ENCODE results near the gene CENATAC. TPM values are rescaled to one million over a fixed set of nuclear protein-coding genes. Genes with fewer than 3 reads are reported as not detected.

Gene CENATAC
- total RNA-seq, 4 donors from 2014 or later = 66.4 to 192 (median 105) TPM

GRCh38 chr11:119023741-119024140 is 25.8 kb downstream of the CENATAC start:
- no peak for DNase-seq
- no peaks in the 10 kb centered on the region for H3K9me3 ChIP-seq
- H3K27me3 ChIP-seq = no peaks in the 10 kb centered on the region
- no peak for TF ChIP-seq POLR2A (IDR thresholded peaks at IDR 0.05)
- TF ChIP-seq, protein P1, sequence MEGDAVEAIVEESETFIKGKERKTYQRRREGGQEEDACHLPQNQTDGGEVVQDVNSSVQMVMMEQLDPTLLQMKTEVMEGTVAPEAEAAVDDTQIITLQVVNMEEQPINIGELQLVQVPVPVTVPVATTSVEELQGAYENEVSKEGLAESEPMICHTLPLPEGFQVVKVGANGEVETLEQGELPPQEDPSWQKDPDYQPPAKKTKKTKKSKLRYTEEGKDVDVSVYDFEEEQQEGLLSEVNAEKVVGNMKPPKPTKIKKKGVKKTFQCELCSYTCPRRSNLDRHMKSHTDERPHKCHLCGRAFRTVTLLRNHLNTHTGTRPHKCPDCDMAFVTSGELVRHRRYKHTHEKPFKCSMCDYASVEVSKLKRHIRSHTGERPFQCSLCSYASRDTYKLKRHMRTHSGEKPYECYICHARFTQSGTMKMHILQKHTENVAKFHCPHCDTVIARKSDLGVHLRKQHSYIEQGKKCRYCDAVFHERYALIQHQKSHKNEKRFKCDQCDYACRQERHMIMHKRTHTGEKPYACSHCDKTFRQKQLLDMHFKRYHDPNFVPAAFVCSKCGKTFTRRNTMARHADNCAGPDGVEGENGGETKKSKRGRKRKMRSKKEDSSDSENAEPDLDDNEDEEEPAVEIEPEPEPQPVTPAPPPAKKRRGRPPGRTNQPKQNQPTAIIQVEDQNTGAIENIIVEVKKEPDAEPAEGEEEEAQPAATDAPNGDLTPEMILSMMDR (IDR thresholded peaks at IDR 0.05) = no peak
- H3K36me3 ChIP-seq = peaks cover 0 to 50% (median 0%) of the 10 kb centered on the region in 3 donors
- H3K4me3 ChIP-seq = no peak overlapping the region
- peak overlapping the region in 2 of 4 donors; percentile 76 to 88 for H3K27ac ChIP-seq
- peaks cover 0 to 75% (median 14%) of the 10 kb centered on the region in 4 donors for H3K4me1 ChIP-seq

- Histone ChIP-seq H3K9me3 (no peaks in the 10 kb centered on the region), H3K27ac (peak overlapping the region in 2 of 4 donors; percentile 76 to 88), H3K4me3 (peak overlapping the region in 2 of 4 donors; percentile 75 to 81), H3K4me1 (peaks cover 0 to 77% (median 12%) of the 10 kb centered on the region in 4 donors), H3K36me3 (peaks cover 0 to 50% (median 0%) of the 10 kb centered on the region in 3 donors), H3K27me3 (no peaks in the 10 kb centered on the region)
- TF ChIP-seq, protein P1 (IDR thresholded peaks at IDR 0.05) = no peak
- TF ChIP-seq POLR2A (IDR thresholded peaks at IDR 0.05) = no peak
- no peak for DNase-seq
Observed at GRCh38 chr11:119024430-119025098, 26.6 kb downstream of the CENATAC start.

DNA sequence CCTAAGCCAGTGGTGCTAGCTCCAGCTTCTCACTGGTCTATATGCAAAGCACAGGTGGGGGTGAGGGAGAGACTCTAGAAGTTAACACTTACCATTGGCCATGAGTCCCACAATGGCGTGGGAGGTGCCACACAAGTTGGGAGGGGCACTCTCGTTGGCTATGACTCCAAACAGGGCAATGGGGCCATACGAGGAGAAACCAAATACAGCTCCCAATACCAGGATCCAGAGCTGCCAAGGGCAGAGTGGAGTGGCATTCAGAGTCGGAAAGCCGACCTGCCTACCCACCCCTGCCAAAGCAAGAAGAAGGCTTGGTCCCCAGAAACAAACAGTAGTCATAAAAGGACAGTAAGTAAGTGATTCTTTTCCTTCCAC is 27.1 kb downstream of the CENATAC start:
- Histone ChIP-seq H3K27ac (peak overlapping the region in 2 of 4 donors; percentile 76 to 88), H3K36me3 (peaks cover 0 to 50% (median 0%) of the 10 kb centered on the region in 3 donors)
- no peak for DNase-seq

DNA sequence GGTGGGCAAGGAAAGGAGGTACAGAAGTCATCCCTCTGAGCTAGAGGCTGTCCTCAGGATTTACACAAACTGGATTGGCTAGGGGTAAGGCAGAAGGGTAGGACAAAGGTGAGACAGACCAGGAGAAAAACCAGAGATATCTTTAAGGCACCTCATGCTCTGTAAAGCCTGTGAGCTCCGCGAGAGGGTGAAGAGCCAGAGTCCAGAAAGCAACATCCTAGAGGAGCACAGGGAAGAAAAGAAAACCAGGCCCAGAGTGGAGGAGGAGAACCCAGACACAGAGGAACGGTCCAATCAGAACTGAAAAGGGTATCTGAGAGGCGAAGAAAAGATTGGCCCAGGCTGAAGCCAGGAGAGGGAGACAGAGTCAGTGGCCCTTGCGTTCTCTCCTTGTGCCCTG is 27.6 kb downstream of the CENATAC start:
- Histone ChIP-seq H3K27me3 (no peaks in the 10 kb centered on the region), H3K36me3 (peaks cover 0 to 50% (median 0%) of the 10 kb centered on the region in 3 donors), H3K9me3 (no peaks in the 10 kb centered on the region), H3K27ac (peak overlapping the region in 3 of 4 donors; percentile 3 to 93 (median 88)), H3K4me1 (peaks cover 0 to 72% (median 8%) of the 10 kb centered on the region in 4 donors), H3K4me3 (peak overlapping the region in 2 of 4 donors; percentile 75 to 81)
- DNase-seq = no peak
- TF ChIP-seq, protein P1 (IDR thresholded peaks at IDR 0.05) = no peak
- no peak for TF ChIP-seq POLR2A (IDR thresholded peaks at IDR 0.05)

More for the DNA sequence above, 27.1 kb downstream of the CENATAC start:
- no peak for TF ChIP-seq POLR2A (IDR thresholded peaks at IDR 0.05)
- TF ChIP-seq, protein P1 (IDR thresholded peaks at IDR 0.05) = no peak
- no peaks in the 10 kb centered on the region for H3K27me3 ChIP-seq
- no peaks in the 10 kb centered on the region for H3K9me3 ChIP-seq
- peak overlapping the region in 2 of 4 donors; percentile 75 to 81 for H3K4me3 ChIP-seq
- H3K4me1 ChIP-seq = peaks cover 0 to 75% (median 9%) of the 10 kb centered on the region in 4 donors

GRCh38 chr11:119025978-119026766 is 28.2 kb downstream of the CENATAC start:
- no peaks in the 10 kb centered on the region for H3K27me3 ChIP-seq
- H3K9me3 ChIP-seq = no peaks in the 10 kb centered on the region
- peaks cover 0 to 50% (median 0%) of the 10 kb centered on the region in 3 donors for H3K36me3 ChIP-seq
- TF ChIP-seq, protein P1 (IDR thresholded peaks at IDR 0.05) = no peak
- TF ChIP-seq POLR2A (IDR thresholded peaks at IDR 0.05) = no peak
- H3K27ac ChIP-seq = peak overlapping the region in 3 of 4 donors; percentile 3 to 93 (median 88)
- H3K4me3 ChIP-seq = peak overlapping the region in 2 of 4 donors; percentile 75 to 81
- peaks cover 0 to 69% (median 7%) of the 10 kb centered on the region in 4 donors for H3K4me1 ChIP-seq
- no peak for DNase-seq
